ENCODE data around the gene FAM107B. TPM values are rescaled to one million over a fixed set of nuclear protein-coding genes. Genes with fewer than 3 reads are reported as not detected.
A peak's percentile ranks its signal among the peaks of the same experiment; 100 is the strongest.
"Not testable (repeated sequence)": the region's sequence is repeated elsewhere in the genome, so short reads cannot be mapped to it uniquely, and the experiment has no call there.

The FAM107B gene
- total RNA-seq, 1 donor from 2014 or later, result 156 TPM

DNA sequence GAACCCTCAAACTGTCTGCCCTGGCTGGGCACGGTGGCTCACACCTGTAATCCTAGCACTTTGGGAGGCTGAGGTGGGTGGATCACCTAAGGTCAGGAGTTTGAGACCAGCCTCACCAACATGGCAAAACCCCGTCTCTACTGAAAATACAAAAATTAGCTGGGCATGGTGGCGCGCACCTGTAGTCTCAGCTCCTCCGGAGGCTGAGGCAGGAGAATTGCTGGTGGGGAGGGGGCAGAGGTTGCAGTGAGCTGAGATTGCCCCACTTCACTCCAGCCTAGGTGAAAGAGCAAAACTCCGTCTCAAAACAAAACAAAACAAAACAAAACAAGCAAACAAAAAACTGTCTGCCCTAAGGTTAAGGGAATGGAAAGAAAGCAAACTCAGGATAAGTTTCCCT lies 115.6 kb downstream of the FAM107B start:
- Mint-ChIP-seq H3K4me1 (ENCODE audit: low read depth) (peaks cover 84% of the 10 kb centered on the region), H3K4me3 (peak overlapping the region; percentile 46), H3K9me3 (peaks cover 32% of the 10 kb centered on the region), H3K27ac (peak overlapping the region; percentile 92)
- intact Hi-C loops (cut with micrococcal nuclease), result loop anchor here (1.0 to 2.0 kb wide), 10 partner anchors 11 to 474 kb away; partner anchors contain the start of genes CDNF, HSPA14 and MSANTD7
- H3K36me3 Mint-ChIP-seq (ENCODE audit: low read depth); DNase-seq (ENCODE audit: low spot score); H3K27me3 Mint-ChIP-seq (ENCODE audit: insufficient read depth): not testable (repeated sequence)

DNA sequence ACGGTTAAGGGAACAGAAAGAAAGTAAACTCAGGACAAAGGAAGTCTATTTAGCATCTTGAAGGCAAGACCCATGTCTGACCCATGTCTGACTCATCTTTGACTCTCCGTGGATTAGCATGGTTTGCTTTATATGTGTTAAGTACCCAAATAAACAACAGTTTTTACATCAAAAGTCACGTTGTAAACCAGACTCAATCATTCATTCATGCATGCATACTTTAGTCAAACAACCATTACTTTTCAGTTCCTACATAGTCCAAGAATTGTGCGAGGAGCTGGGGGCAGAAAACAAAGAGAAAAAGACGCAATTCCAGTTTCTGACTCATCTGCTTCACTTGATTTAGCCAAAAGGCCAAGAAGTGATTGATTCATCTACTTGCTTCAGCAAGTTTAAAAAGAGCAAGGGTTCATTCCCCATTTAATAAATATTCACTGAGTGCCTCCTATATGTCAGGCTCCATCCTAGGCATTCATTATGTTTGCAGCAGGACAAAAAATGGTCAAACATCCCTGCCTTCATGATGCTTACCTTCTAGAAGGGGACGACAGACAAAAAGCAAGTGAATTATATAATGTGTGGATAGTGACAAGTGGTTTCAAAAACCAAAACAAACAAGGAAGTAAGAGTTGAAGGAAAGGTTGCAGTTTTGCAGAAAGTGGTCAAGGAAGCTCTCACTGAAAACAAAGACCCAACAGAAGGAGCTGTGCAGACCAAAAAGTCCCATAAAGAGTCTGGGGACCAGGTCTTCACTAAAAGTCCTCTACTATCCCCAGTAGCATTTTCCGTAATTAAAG lies 116.2 kb downstream of the FAM107B start:
- Mint-ChIP-seq H3K4me1 (ENCODE audit: low read depth) (peaks cover 90% of the 10 kb centered on the region), H3K9me3 (peaks cover 28% of the 10 kb centered on the region), H3K27me3 (ENCODE audit: insufficient read depth) (no peaks in the 10 kb centered on the region), H3K36me3 (ENCODE audit: low read depth) (peaks cover 7% of the 10 kb centered on the region), H3K4me3 (peak overlapping the region; percentile 43), H3K27ac (peak overlapping the region; percentile 92)
- intact Hi-C loops (cut with micrococcal nuclease), result loop anchor here (1.0 to 2.0 kb wide), 10 partner anchors 10 to 473 kb away; partner anchors contain the start of genes CDNF, HSPA14 and MSANTD7
- DNase-seq (ENCODE audit: low spot score), result no peak

DNA sequence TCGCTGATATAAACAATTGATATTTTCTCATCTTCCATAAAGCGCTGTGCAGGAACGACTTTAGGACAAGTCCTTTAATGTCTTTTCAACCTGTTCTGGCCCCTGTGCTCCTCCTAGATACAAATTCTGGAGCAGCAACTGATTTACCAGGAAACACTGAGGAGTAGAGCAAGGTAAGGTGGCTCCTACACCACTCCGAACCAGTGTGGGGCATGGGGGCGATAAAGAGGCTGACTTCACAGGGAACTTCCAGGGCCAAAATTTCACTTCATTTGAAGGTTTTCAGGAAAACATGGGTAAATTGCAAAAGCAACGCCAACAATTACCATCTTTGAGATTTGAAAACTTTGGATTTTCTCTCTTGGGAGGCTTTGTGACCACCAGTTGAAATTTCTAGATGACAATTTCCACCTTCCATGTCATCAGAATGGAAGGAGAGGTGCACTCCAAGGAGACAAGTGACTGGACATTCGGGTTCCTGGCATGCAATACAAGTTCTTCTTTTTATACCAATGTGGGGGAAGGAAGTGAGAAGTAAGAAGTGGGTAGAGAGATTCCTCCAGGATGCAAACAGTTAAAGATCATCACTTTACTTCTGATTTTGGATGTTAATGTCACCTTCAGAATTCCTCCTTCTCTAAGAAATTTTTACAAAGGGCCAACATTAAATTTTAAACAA lies 118.5 kb downstream of the FAM107B start:
- Mint-ChIP-seq H3K4me1 (ENCODE audit: low read depth) (peaks cover 93% of the 10 kb centered on the region), H3K4me3 (no peak overlapping the region), H3K27ac (no peak overlapping the region), H3K9me3 (peaks cover 22% of the 10 kb centered on the region), H3K27me3 (ENCODE audit: insufficient read depth) (no peaks in the 10 kb centered on the region), H3K36me3 (ENCODE audit: low read depth) (peaks cover 2% of the 10 kb centered on the region)
- no peak for DNase-seq (ENCODE audit: low spot score)
- intact Hi-C loops (cut with micrococcal nuclease), result no loop called here

DNA sequence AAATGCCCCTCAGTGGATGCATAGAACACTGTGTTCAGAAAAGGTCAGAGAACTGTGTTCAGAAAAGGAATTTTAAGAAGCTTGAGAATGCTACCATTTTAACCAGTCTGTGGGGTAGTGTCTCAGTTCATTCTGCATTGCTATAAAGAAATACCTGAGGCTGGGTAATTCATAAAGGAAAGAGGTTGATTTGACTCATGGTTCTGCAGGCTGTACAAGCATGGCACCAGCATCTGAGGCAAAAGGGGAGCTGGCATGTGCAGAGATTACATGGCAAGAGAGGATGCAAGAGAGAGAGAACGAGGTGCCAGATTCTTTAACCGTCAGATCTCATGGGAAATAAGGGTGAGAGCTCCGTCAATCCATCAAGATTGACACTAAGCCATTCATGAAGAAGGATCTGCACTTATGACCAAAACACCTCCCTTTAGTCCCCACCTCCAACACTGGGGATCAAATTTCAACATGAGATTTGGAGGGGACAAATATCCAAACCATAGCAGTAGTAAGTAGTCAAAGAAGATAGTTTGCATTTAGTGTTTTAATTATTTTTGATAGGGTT lies 119.8 kb downstream of the FAM107B start:
- Mint-ChIP-seq H3K4me1 (ENCODE audit: low read depth) (peaks cover 80% of the 10 kb centered on the region), H3K4me3 (no peak overlapping the region), H3K27me3 (ENCODE audit: insufficient read depth) (no peaks in the 10 kb centered on the region), H3K27ac (no peak overlapping the region), H3K9me3 (peaks cover 14% of the 10 kb centered on the region), H3K36me3 (ENCODE audit: low read depth) (no peaks in the 10 kb centered on the region)
- DNase-seq (ENCODE audit: low spot score), result no peak
- intact Hi-C loops (cut with micrococcal nuclease), result no loop called here

DNA sequence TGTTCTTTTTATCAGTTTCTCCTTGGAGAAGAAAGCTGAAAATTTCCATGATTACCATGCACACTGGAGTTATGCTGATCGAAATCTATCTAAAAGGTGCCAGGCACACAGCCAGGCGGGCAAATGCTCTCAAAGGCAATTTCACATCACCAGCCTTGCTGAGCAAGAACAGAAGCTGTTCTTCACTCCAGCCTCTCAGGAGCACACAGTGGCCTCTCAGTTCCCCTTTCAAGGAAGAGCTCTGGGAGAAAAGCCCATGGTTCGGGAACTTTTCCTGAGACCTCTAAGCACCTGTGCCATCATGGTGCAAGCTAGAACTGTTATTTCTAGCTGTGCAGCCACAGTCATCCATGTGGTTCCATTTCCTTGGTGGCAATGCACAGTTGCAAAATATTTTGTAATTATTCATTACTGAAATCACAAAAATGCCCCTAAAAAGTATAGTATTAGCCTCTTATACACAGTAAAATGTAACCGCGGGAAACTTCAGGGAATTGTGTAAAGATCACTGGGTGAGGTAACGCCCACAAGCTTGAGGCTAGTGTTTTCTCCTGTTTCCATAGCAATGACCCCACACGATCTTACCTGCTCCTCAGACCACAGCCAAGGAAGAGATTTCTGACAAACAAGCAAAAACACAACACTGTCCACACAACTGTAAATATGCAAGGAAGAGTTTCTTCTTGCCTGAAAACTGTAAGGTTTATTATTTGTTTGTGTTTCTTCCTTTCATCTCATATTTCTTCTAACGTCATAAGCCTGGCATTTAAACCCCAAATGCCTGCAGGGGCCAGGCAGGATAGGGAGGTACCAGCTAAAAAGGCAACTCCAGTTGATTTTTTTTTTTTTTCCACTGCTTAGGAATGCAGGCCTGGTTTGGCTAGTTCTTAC lies 121.2 kb downstream of the FAM107B start:
- intact Hi-C loops (cut with micrococcal nuclease), result no loop called here
- Mint-ChIP-seq H3K4me1 (ENCODE audit: low read depth) (peaks cover 81% of the 10 kb centered on the region), H3K27me3 (ENCODE audit: insufficient read depth) (no peaks in the 10 kb centered on the region), H3K36me3 (ENCODE audit: low read depth) (no peaks in the 10 kb centered on the region), H3K4me3 (no peak overlapping the region), H3K27ac (peak overlapping the region; percentile 41), H3K9me3 (peaks cover 11% of the 10 kb centered on the region)
- DNase-seq (ENCODE audit: low spot score), result no peak

DNA sequence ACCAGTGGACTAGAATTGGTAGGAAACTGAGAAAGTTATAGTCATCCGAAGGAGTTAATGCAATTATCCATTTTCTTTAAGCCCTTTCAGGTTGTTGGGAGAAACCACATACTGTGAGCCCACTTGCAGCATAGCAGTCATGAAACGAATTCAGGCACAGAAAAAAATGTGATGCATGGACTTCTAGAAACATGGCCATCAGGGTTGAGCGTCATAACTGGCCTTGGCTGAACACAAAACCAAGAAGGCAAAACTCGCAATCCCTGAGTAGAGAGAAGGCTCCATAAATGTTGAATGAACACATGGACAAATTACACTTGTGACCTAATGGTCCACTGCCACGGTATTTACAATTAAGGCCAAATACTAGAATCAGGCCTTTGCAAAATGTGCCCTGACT lies 121.9 kb downstream of the FAM107B start:
- Mint-ChIP-seq H3K4me1 (ENCODE audit: low read depth) (peaks cover 81% of the 10 kb centered on the region), H3K4me3 (no peak overlapping the region)

DNA sequence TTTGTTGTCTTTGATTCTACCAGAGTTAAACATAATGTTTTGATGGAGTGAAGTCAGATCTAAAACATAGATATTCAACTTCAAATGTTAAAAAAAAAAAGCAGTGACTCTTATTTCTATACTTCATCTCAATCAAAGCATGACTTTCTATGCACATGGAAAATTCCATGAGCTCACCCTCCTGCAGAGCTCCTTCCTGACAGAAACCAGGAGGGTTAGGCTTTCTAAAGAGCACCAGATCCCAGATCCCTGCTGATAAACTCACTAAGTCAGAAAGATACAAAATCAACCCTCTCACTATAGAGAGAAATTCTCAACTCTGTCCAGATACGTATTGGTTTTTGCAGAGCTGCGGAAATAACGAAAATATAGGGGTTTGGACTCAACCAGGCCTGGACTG lies 122.6 kb downstream of the FAM107B start:
- Mint-ChIP-seq H3K4me3 (no peak overlapping the region), H3K36me3 (ENCODE audit: low read depth) (no peaks in the 10 kb centered on the region), H3K4me1 (ENCODE audit: low read depth) (peaks cover 77% of the 10 kb centered on the region), H3K9me3 (peaks cover 4% of the 10 kb centered on the region), H3K27me3 (ENCODE audit: insufficient read depth) (no peaks in the 10 kb centered on the region), H3K27ac (peak overlapping the region; percentile 9)
- intact Hi-C loops (cut with micrococcal nuclease), result no loop called here
- no peak for DNase-seq (ENCODE audit: low spot score)

More for the DNA sequence above, 121.9 kb downstream of the FAM107B start:
- intact Hi-C loops (cut with micrococcal nuclease), result no loop called here
- Mint-ChIP-seq H3K27ac (no peak overlapping the region), H3K36me3 (ENCODE audit: low read depth) (no peaks in the 10 kb centered on the region), H3K9me3 (peaks cover 4% of the 10 kb centered on the region), H3K27me3 (ENCODE audit: insufficient read depth) (no peaks in the 10 kb centered on the region)
- DNase-seq (ENCODE audit: low spot score), result no peak

DNA sequence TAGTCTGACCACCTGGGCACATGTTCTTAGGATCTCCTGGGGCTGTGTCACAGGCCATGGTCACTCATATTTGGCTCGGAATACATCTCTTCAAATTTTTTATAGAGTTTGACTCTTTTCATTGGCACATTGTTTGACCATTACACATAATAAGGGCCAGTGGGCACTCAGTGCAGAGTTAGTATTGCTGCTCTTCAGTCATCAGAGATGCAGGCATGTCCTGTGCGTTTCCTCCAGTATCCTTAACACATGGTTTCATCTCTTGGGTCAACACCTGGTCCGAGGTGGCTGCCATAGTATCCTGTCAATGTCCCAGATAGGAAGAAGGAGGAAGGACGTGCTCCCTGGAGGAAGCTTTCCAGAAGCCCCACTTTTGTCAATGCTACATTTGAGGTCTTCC lies 125.0 kb downstream of the FAM107B start:
- intact Hi-C loops (cut with micrococcal nuclease), result loop anchor here (5.0 kb wide), 3 partner anchors 142 to 448 kb away; partner anchors contain the start of genes DCLRE1C and RPP38
- H3K36me3 Mint-ChIP-seq (ENCODE audit: low read depth), result no peaks in the 10 kb centered on the region
- no peaks in the 10 kb centered on the region for H3K27me3 Mint-ChIP-seq (ENCODE audit: insufficient read depth)
- H3K4me3 Mint-ChIP-seq, result peak overlapping the region; percentile 9
- H3K27ac Mint-ChIP-seq, result peak overlapping the region; percentile 98
- peaks cover 70% of the 10 kb centered on the region for H3K4me1 Mint-ChIP-seq (ENCODE audit: low read depth)
- peaks cover 4% of the 10 kb centered on the region for H3K9me3 Mint-ChIP-seq
- no peak for DNase-seq (ENCODE audit: low spot score)

DNA sequence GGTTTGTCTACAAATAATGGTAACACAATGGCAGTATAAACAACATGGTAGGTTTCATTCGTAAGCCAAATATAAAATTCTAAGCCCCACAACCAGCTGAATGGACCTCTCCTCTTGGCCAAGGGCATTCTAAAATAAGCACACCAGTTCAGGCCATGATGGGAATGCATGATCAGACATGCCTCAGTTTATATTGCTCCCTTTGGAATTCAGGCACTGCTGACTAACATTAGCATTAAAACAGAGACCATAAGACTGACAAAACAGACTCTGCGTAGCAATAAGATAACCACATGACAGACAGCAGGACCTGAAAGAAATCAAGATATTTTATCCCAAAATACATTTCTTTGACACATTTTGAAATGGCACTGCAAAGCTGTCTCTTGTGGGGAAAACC lies 125.8 kb downstream of the FAM107B start:
- no peak for DNase-seq (ENCODE audit: low spot score)
- Mint-ChIP-seq H3K27me3 (ENCODE audit: insufficient read depth) (no peaks in the 10 kb centered on the region), H3K4me1 (ENCODE audit: low read depth) (peaks cover 69% of the 10 kb centered on the region), H3K27ac (peak overlapping the region; percentile 98), H3K9me3 (peaks cover 4% of the 10 kb centered on the region), H3K4me3 (peak overlapping the region; percentile 73), H3K36me3 (ENCODE audit: low read depth) (no peaks in the 10 kb centered on the region)
- intact Hi-C loops (cut with micrococcal nuclease), result loop anchor here (1.0 to 5.0 kb wide), 11 partner anchors 10 to 464 kb away; partner anchors contain the start of genes CDNF, DCLRE1C, HSPA14 and MSANTD7

DNA sequence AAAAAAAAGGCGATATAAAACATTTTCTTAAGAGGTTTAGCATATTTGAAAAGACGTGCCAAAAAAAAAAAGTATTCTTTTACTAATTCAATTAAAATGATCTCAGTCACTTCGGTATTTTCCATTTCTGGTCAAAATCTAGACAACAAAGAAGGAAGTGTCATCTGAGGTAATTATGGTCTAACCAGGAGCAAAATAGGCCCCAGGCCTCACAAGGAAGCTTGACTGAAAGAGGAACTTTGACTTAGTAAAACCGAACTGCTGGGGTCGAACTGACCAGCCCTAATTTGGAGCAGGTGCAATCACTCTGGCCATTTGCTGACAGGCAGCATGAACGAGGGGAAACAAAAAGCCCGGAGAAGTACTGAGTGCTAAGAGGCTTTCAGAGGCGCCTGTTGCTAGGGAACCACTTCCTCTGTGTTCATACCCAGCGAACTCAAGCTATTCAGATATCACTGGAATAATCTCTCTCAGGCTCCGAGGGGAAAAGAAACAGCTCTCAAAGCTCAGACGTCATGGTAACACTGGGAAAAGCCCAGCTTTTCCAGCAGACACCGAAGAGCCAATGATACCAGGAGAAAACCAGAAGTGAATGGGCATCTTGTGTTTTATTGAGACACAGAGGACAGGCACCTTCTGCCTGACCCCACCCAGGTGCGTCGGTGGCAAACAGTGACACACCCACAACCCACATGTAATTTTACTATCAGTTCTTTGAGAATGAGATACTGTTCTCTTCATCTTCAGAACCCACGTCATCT lies 126.5 kb downstream of the FAM107B start:
- intact Hi-C loops (cut with micrococcal nuclease), result loop anchor here (1.0 to 5.0 kb wide), 11 partner anchors 11 to 463 kb away; partner anchors contain the start of genes CDNF, DCLRE1C, HSPA14 and MSANTD7
- H3K27ac Mint-ChIP-seq, result peak overlapping the region; percentile 98
- peaks cover 4% of the 10 kb centered on the region for H3K9me3 Mint-ChIP-seq
- H3K27me3 Mint-ChIP-seq (ENCODE audit: insufficient read depth), result no peaks in the 10 kb centered on the region
- H3K4me3 Mint-ChIP-seq, result peak overlapping the region; percentile 73
- peak; percentile 67 for DNase-seq (ENCODE audit: low spot score)
- peaks cover 61% of the 10 kb centered on the region for H3K4me1 Mint-ChIP-seq (ENCODE audit: low read depth)
- H3K36me3 Mint-ChIP-seq (ENCODE audit: low read depth), result no peaks in the 10 kb centered on the region

DNA sequence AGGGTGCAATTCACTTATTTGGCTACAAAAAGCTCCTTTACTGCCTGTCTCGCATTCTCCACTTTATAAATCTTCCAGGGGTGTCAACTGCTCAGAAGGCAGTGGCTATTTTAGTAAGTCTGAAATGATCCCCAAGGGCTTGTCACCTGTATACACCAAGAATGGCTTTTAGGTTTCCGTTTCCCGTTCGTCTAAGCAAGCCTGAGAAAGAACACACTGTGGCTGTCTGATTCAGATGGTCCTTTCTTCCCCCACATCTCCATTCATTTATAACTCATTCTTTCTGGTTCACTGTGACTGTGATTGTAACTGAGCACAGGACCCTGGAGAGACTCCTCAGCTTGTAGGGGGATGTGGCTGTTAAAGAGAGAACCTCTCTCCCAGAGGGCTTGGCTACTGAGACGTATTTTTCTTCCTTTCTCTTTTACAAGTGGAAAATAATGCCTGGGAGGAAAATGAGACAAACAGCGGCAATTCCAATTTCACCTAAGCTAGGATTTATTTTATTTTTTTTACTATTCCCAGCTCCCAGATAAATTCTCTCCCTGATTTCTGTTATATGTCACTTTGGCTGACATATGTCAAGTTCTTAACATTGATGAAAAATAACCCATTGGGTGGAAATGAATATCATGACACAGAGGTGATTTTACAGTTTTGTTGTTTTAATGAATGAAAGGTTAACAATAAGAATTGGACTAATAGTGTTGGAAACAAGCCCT lies 129.3 kb downstream of the FAM107B start:
- Mint-ChIP-seq H3K27ac (peak overlapping the region; percentile 42), H3K4me1 (ENCODE audit: low read depth) (peaks cover 52% of the 10 kb centered on the region), H3K36me3 (ENCODE audit: low read depth) (peaks cover 3% of the 10 kb centered on the region), H3K4me3 (no peak overlapping the region), H3K27me3 (ENCODE audit: insufficient read depth) (no peaks in the 10 kb centered on the region), H3K9me3 (no peaks in the 10 kb centered on the region)
- DNase-seq (ENCODE audit: low spot score), result no peak
- intact Hi-C loops (cut with micrococcal nuclease), result loop anchor here (2.0 to 5.0 kb wide), 4 partner anchors 13 to 452 kb away; partner anchors contain the start of genes DCLRE1C and RPP38

All from activated T-helper 1 cell treated with anti-CD3 and anti-CD28 coated beads, Interleukin-12 subunit alpha, Interleukin-12 subunit beta, Interleukin-2, Interleukin-4 antibody, amounts not matched to agents 30 ng/mL and 10 ng/mL and 1 ng/mL, durations not matched to agents 14 hours and 24 hours and 36 hours (primary cell).